Fibroblast of lung (primary cell): ENCODE data around the gene WNT8A.

Experiments used
- EZH2 ChIP-seq: IDR thresholded peaks from 2 replicates; pipeline ENCODE4 v1.5.1; 2012; ENCODE audit warnings: low read length, control low read depth, mild to moderate bottlenecking; ENCODE audit errors: missing control alignments
- TF ChIP-seq, protein P1 (sequence below), 2 donors: IDR thresholded peaks in 1 of 2; conservative IDR thresholded peaks in 1 of 2; 1 replicate in 1 of 2; 2 replicates in 1 of 2; pipeline ENCODE4 v1.5.1; 2011 to 2012; ENCODE audit warnings: low read length in 2 of 2, control low read depth in 1 of 2, inconsistent platforms in 1 of 2, low read depth in 1 of 2, mild to moderate bottlenecking in 1 of 2

DNA sequence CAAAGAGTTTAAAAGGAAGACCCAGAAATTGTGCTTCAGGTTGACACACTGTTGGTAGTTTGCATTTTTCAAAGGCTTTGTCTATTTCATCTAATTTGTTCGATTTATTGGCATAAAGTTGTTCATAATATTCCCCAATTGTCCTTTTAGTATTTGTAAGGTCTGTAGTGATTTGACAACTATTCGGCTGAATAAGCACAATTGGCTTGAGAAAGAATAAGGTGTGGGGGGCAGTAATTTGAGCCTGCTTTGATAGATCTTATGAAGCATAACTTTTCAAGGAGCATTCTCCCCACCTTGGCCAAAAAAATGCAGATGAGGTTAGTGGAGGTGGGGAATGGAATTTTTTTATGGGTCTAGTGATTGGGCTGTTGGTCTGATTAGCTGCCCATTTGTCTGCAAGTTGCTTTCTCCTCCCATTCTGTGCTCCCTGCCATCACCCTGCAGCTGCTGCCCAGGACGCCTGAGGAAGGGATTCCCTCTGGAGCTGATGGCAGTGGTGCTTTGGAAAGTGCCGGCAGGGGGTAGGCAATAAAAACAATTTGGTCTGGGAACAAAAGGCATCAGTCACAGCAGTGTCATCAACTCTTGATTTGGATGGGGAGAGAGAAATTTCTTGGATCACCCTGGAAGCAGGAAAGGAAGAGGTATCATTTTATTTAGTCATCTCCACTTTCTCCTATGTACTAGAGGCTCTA is 26.6 kb downstream of the WNT8A start:
- TF ChIP-seq, protein P1, sequence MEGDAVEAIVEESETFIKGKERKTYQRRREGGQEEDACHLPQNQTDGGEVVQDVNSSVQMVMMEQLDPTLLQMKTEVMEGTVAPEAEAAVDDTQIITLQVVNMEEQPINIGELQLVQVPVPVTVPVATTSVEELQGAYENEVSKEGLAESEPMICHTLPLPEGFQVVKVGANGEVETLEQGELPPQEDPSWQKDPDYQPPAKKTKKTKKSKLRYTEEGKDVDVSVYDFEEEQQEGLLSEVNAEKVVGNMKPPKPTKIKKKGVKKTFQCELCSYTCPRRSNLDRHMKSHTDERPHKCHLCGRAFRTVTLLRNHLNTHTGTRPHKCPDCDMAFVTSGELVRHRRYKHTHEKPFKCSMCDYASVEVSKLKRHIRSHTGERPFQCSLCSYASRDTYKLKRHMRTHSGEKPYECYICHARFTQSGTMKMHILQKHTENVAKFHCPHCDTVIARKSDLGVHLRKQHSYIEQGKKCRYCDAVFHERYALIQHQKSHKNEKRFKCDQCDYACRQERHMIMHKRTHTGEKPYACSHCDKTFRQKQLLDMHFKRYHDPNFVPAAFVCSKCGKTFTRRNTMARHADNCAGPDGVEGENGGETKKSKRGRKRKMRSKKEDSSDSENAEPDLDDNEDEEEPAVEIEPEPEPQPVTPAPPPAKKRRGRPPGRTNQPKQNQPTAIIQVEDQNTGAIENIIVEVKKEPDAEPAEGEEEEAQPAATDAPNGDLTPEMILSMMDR (conservative IDR thresholded peaks at IDR 0.05 in 1 of 2, IDR thresholded peaks at IDR 0.05 in 1 of 2; ENCODE audit: low read depth in 1 of 2, low read length in 2 of 2) = no peak
- no peak for TF ChIP-seq EZH2
